GM12878 (cell line): ENCODE results near the gene CA5A. TPM values are rescaled to one million over a fixed set of nuclear protein-coding genes. Genes with fewer than 3 reads are reported as not detected.
A peak's percentile ranks its signal among the peaks of the same experiment; 100 is the strongest.

Experiments
- ATAC-seq: fragments of 200-7000 bp; cut with Tn5 transposase; 3 replicates; pipeline ENCODE4 v1.9.1; 2020; ENCODE audit warnings: mild to moderate bottlenecking, moderate library complexity
- BruUV-seq: library from RNA; stranded (reverse); fragments of 400-500 nt; replicated peaks from 2 replicates; lab custom pipeline; 2021; lab: Mats Ljungman, UMichigan
- CTCF ChIA-PET: fragments of 300-600 bp; sonication (Branson Sonifier 250); formaldehyde crosslinking; extraction: SDS; loops from one replicate; lab custom pipeline; 2021; ENCODE audit warnings: inconsistent platforms; lab: Yijun Ruan, JAX
- POLR2A ChIA-PET: fragments of 350-600 bp; formaldehyde crosslinking; extraction: SDS; loops from one replicate; lab custom pipeline; 2021; ENCODE audit warnings: inconsistent platforms; lab: Charles Lee
- RAD21 ChIA-PET: fragments of 300-600 bp; sonication (Branson Sonifier 250); formaldehyde crosslinking; loops from one replicate; lab custom pipeline; 2023; ENCODE audit warnings: antibody characterized with exemption; ENCODE audit not compliant: unreplicated experiment; lab: Charles Lee
- SMC1A ChIA-PET: fragments of 300-600 bp; sonication (Branson Sonifier 250); formaldehyde crosslinking; loops from one replicate; lab custom pipeline; 2023; ENCODE audit not compliant: unreplicated experiment, uncharacterized antibody; lab: Charles Lee
- DNase-seq: peaks from one replicate; pipeline ENCODE4 v3.0.0-alpha.2; 2011; ENCODE audit warnings: low read depth, low spot score
- FAIRE-seq: peaks from 3 replicates; lab custom pipeline; 2011; peaks lifted over from hg19 to GRCh38; lab: Jason Lieb, UNC
- H2AFZ ChIP-seq: 2 replicates; pipeline ENCODE4 v1.6.0; 2011; ENCODE audit warnings: low read depth, low read length, control low read depth; ENCODE audit not compliant: control insufficient read depth
- H3K27ac ChIP-seq: 2 replicates; pipeline ENCODE4 v1.5.1; 2011; ENCODE audit warnings: control low read depth; ENCODE audit not compliant: control insufficient read depth, insufficient read depth
- H3K27me3 ChIP-seq, 2 experiments: replicated peaks in 1 of 2; 2 replicates each; pipeline versions ENCODE4 v1.6.0 to v1.6.1; 2011; ENCODE audit warnings: low read length in 1 of 2; ENCODE audit not compliant: control insufficient read depth in 2 of 2, insufficient read depth in 2 of 2
- H3K36me3 ChIP-seq, 2 experiments: 2 replicates each; pipeline ENCODE4 v1.5.1; 2011; ENCODE audit warnings: low read length in 1 of 2; ENCODE audit not compliant: control insufficient read depth in 2 of 2, insufficient read depth in 2 of 2
- H3K4me1 ChIP-seq: 2 replicates; pipeline ENCODE4 v1.6.1; 2011; ENCODE audit warnings: mild to moderate bottlenecking, low read length, moderate library complexity, mixed read lengths; ENCODE audit not compliant: control insufficient read depth, insufficient read depth
- H3K4me2 ChIP-seq: 2 replicates; pipeline ENCODE4 v1.6.0; 2011; ENCODE audit warnings: control low read depth; ENCODE audit not compliant: control insufficient read depth, insufficient read depth
- H3K4me3 ChIP-seq: fragments of 200-600 bp; sonication (generic); 2 replicates; pipeline ENCODE4 v1.5.1; 2016
- H3K79me2 ChIP-seq: 2 replicates; pipeline ENCODE4 v1.6.0; 2011; ENCODE audit warnings: low read length; ENCODE audit not compliant: control insufficient read depth, insufficient read depth
- H3K9ac ChIP-seq: 2 replicates; pipeline ENCODE4 v1.8.0; 2011; ENCODE audit warnings: low read length, control low read depth, mixed read lengths; ENCODE audit not compliant: control insufficient read depth, insufficient read depth
- H3K9me3 ChIP-seq: replicated peaks from 3 replicates; pipeline ENCODE4 v1.5.1; 2011; ENCODE audit warnings: mild to moderate bottlenecking, low read length; ENCODE audit not compliant: control insufficient read depth, insufficient read depth
- H4K20me1 ChIP-seq: 2 replicates; pipeline ENCODE4 v1.6.0; 2011; ENCODE audit not compliant: control insufficient read depth, insufficient read depth
- KAT2A ChIP-seq: conservative IDR thresholded peaks from 2 replicates; pipeline ENCODE4 v1.6.1; 2011; ENCODE audit warnings: low read depth, low read length; ENCODE audit not compliant: control insufficient read depth
- RAD51 ChIP-seq: fragments of 450-650 bp; IDR thresholded peaks from 2 replicates; pipeline ENCODE4 v1.6.1; 2016; ENCODE audit warnings: moderate library complexity, mild to moderate bottlenecking, inconsistent platforms
- WGBS: methylation state at CpG from one replicate; pipeline ENCODE4 v1.1.6; 2016; ENCODE audit warnings: low lambda C conversion rate; ENCODE audit not compliant: insufficient replicate concordance, insufficient coverage; ENCODE audit errors: missing lambda C conversion rate; 5-methylcytosine and 5-hydroxymethylcytosine counted together
- in situ Hi-C: fragments of 300-500 bp; cut with MboI; formaldehyde crosslinking; loops from 9 replicates; pipeline ENCODE4 v1.14.3; 2018; ENCODE audit warnings: mixed read lengths
- intact Hi-C: fragments of 100-400 bp; cut with micrococcal nuclease; formaldehyde crosslinking; loops from one replicate; pipeline ENCODE4 v1.14.2; 2022; ENCODE audit not compliant: unreplicated experiment
- polyA plus RNA-seq, 11 experiments: library from polyadenylated mRNA; depleted of rRNA in 4 of 11; unstranded in 6 of 11; stranded (reverse) in 5 of 11; fragments of >200 nt; fragmentation: Nextera tagmentation in 4 of 11; fragmentation: Illumina TruSeq in 1 of 11; extraction: Ambion mirVana in 4 of 11; extraction: Trizol in 1 of 11; gene quantifications; 1 replicate in 1 of 11; 2 replicates in 10 of 11; pipeline versions ENCODE4 v1.2.1 to v1.2.3, GENCODE V29; 2011 to 2016; ENCODE audit warnings: inconsistent platforms in 2 of 11, missing spikeins in 2 of 11, low read depth in 1 of 11
- total RNA-seq, 4 experiments: library from RNA; depleted of rRNA in 3 of 4; stranded (reverse); fragments of >200 nt in 3 of 4; fragmentation: Illumina TruSeq in 1 of 4; extraction: Trizol in 1 of 4; gene quantifications; 2 replicates each; pipeline versions ENCODE4 v1.2.1 to v1.2.3, GENCODE V29; 2013 to 2021
- TF ChIP-seq, protein P1 (sequence below): fragments of 150-350 bp; IDR thresholded peaks from 2 replicates; pipeline ENCODE4 v1.6.1; 2016; ENCODE audit warnings: low read depth, low read length
- TF ChIP-seq, protein P2 (sequence below): IDR thresholded peaks from 2 replicates; pipeline ENCODE4 v1.6.1; 2012; ENCODE audit warnings: improper control_type of control experiment, low read depth, low read length; ENCODE audit not compliant: insufficient replicate concordance
- TF ChIP-seq, protein P3 (sequence below): fragments of 450-650 bp; formaldehyde crosslinking; IDR thresholded peaks from 2 replicates; pipeline ENCODE4 v1.4.0; 2020; ENCODE audit warnings: mild to moderate bottlenecking, moderate library complexity

The CA5A gene
- total and polyA plus RNA-seq, 10 of the 15 experiments (the other 5 are each of a cell fraction or from before 2014, with no cell fraction given) = not detected

DNA sequence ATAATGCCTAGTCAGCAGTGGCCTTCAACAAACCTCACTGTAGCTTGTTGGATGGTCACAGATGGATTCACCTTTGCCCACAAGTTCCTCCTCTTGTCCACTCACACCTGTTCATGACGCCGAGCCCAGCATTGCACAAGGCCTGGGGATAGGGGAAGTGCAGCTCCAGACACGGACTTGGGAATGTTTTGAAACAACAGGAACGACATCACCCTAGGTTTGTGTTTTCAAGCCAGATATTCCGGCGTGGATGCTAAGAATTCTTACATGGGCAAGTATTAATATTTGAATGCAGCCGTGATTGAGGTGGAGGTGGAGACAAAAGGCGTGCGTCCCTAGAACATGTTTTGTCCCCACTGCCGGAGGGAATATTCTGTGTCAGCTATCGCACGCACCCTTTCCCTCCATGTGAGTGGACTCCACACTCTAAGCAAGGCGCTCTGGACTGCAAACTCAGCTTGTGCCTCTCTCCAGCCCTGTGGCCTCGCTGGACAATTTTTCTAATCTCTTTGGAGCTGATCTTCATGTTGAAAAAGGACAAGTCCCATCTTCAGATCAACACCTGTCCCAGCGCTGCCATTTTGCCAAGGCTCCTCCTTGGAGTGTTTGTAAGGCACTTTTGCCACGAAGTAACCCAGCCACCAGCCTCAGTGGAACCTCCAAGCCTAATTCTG is 12.9 kb upstream of the CA5A start (continued):
- TF ChIP-seq, protein P1, sequence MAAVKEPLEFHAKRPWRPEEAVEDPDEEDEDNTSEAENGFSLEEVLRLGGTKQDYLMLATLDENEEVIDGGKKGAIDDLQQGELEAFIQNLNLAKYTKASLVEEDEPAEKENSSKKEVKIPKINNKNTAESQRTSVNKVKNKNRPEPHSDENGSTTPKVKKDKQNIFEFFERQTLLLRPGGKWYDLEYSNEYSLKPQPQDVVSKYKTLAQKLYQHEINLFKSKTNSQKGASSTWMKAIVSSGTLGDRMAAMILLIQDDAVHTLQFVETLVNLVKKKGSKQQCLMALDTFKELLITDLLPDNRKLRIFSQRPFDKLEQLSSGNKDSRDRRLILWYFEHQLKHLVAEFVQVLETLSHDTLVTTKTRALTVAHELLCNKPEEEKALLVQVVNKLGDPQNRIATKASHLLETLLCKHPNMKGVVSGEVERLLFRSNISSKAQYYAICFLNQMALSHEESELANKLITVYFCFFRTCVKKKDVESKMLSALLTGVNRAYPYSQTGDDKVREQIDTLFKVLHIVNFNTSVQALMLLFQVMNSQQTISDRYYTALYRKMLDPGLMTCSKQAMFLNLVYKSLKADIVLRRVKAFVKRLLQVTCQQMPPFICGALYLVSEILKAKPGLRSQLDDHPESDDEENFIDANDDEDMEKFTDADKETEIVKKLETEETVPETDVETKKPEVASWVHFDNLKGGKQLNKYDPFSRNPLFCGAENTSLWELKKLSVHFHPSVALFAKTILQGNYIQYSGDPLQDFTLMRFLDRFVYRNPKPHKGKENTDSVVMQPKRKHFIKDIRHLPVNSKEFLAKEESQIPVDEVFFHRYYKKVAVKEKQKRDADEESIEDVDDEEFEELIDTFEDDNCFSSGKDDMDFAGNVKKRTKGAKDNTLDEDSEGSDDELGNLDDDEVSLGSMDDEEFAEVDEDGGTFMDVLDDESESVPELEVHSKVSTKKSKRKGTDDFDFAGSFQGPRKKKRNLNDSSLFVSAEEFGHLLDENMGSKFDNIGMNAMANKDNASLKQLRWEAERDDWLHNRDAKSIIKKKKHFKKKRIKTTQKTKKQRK = no peak
- TF ChIP-seq KAT2A = no peak

DNA sequence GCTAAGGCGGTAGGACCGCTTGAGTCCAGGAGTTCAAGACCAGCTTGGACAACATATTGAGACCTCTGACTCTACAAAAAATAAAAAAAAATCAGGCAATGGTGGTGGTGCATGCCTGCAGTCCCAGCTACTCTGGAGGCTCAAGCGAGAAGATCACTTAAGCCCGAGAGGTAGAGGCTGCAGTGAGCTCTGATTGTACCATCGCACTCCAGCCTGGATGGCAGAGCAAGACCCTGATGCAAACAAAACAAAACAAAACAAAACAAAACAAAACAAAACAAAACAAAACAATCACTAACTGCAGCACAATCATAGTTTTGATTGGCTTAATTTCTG is 12.4 kb upstream of the CA5A start:
- ATAC-seq = no peak
- TF ChIP-seq, protein P2, sequence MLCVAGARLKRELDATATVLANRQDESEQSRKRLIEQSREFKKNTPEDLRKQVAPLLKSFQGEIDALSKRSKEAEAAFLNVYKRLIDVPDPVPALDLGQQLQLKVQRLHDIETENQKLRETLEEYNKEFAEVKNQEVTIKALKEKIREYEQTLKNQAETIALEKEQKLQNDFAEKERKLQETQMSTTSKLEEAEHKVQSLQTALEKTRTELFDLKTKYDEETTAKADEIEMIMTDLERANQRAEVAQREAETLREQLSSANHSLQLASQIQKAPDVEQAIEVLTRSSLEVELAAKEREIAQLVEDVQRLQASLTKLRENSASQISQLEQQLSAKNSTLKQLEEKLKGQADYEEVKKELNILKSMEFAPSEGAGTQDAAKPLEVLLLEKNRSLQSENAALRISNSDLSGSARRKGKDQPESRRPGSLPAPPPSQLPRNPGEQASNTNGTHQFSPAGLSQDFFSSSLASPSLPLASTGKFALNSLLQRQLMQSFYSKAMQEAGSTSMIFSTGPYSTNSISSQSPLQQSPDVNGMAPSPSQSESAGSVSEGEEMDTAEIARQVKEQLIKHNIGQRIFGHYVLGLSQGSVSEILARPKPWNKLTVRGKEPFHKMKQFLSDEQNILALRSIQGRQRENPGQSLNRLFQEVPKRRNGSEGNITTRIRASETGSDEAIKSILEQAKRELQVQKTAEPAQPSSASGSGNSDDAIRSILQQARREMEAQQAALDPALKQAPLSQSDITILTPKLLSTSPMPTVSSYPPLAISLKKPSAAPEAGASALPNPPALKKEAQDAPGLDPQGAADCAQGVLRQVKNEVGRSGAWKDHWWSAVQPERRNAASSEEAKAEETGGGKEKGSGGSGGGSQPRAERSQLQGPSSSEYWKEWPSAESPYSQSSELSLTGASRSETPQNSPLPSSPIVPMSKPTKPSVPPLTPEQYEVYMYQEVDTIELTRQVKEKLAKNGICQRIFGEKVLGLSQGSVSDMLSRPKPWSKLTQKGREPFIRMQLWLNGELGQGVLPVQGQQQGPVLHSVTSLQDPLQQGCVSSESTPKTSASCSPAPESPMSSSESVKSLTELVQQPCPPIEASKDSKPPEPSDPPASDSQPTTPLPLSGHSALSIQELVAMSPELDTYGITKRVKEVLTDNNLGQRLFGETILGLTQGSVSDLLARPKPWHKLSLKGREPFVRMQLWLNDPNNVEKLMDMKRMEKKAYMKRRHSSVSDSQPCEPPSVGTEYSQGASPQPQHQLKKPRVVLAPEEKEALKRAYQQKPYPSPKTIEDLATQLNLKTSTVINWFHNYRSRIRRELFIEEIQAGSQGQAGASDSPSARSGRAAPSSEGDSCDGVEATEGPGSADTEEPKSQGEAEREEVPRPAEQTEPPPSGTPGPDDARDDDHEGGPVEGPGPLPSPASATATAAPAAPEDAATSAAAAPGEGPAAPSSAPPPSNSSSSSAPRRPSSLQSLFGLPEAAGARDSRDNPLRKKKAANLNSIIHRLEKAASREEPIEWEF = no peak
- no peak for TF ChIP-seq RAD51
- TF ChIP-seq, protein P3, sequence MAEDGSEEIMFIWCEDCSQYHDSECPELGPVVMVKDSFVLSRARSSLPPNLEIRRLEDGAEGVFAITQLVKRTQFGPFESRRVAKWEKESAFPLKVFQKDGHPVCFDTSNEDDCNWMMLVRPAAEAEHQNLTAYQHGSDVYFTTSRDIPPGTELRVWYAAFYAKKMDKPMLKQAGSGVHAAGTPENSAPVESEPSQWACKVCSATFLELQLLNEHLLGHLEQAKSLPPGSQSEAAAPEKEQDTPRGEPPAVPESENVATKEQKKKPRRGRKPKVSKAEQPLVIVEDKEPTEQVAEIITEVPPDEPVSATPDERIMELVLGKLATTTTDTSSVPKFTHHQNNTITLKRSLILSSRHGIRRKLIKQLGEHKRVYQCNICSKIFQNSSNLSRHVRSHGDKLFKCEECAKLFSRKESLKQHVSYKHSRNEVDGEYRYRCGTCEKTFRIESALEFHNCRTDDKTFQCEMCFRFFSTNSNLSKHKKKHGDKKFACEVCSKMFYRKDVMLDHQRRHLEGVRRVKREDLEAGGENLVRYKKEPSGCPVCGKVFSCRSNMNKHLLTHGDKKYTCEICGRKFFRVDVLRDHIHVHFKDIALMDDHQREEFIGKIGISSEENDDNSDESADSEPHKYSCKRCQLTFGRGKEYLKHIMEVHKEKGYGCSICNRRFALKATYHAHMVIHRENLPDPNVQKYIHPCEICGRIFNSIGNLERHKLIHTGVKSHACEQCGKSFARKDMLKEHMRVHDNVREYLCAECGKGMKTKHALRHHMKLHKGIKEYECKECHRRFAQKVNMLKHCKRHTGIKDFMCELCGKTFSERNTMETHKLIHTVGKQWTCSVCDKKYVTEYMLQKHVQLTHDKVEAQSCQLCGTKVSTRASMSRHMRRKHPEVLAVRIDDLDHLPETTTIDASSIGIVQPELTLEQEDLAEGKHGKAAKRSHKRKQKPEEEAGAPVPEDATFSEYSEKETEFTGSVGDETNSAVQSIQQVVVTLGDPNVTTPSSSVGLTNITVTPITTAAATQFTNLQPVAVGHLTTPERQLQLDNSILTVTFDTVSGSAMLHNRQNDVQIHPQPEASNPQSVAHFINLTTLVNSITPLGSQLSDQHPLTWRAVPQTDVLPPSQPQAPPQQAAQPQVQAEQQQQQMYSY (CRISPR knock-in tag) = no peak

More for the DNA sequence above, 12.4 kb upstream of the CA5A start:
- Histone ChIP-seq H4K20me1 (no peaks in the 10 kb centered on the region), H3K27ac (no peak overlapping the region), H3K9ac (no peak overlapping the region), H3K4me3 (no peak overlapping the region), H3K27me3 (no peaks in the 10 kb centered on the region), H3K4me2 (no peak overlapping the region), H3K4me1 (peaks cover 8% of the 10 kb centered on the region; the same call in 1 of the 2 replicates), H3K9me3 (no peaks in the 10 kb centered on the region), H2AFZ (peak overlapping the region; percentile 52), H3K36me3 (no peaks in the 10 kb centered on the region), H3K79me2 (peaks cover 22% of the 10 kb centered on the region)
- ChIA-PET SMC1A (interaction anchor here (0.5 kb wide), 1 partner anchor 99 kb away, joined by 3 read pairs; no protein-coding TSS in a partner anchor), RAD21 (no interaction called here), CTCF (interaction anchor here (0.6 to 1.3 kb wide), 2 partner anchors 17 to 77 kb away, joined by 3 to 5 read pairs; no protein-coding TSS in a partner anchor), POLR2A (interaction anchor here (1.5 kb wide), 1 partner anchor 23 kb away, joined by 6 read pairs; no protein-coding TSS in a partner anchor)
- intact Hi-C loops (no loop called here), in situ Hi-C loops (no loop called here)
- 90% methylated on average over 5 of the region's 5 CpGs for WGBS
- no TSS peak for BruUV-seq
- no peak for FAIRE-seq
- DNase-seq = no peak
